PC-3 (cell line): ENCODE data around the gene STK39.

Experiments used
- CTCF ChIP-seq: fragments of 300-600 bp; sonication (generic); conservative IDR thresholded peaks from 2 replicates; pipeline ENCODE4 v1.5.1; 2017; ENCODE audit warnings: antibody characterized with exemption, low read depth, mild to moderate bottlenecking, low read length
- EZH2 ChIP-seq: fragments of 300-600 bp; sonication (generic); IDR thresholded peaks from one replicate; pipeline ENCODE4 v1.6.1; 2017; ENCODE audit warnings: antibody characterized with exemption, mild to moderate bottlenecking, low read length; ENCODE audit not compliant: unreplicated experiment

DNA sequence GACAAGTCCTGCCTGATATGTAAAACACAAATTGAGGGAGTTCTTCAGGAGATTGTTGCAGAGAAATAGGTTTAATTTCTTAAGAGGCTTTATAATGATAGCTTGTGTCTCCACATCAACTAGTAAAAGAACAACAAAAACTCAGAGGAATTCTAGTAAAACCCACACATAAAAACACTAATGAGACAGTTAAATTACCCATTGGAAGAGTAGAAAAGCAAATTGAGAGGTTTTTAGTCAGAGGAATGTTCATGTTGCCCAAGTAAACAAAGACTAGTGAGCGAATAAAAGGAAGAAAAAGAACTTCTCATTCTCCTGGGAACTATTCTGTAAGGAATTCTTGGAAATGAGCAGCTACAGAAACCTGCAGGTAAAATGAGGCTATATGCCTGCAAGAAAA, 330.6 kb downstream of the STK39 start:
- TF ChIP-seq CTCF (no peak), EZH2 (no peak)
